ENCODE data around the gene CLCA2.

CLCA2 gene

DNA sequence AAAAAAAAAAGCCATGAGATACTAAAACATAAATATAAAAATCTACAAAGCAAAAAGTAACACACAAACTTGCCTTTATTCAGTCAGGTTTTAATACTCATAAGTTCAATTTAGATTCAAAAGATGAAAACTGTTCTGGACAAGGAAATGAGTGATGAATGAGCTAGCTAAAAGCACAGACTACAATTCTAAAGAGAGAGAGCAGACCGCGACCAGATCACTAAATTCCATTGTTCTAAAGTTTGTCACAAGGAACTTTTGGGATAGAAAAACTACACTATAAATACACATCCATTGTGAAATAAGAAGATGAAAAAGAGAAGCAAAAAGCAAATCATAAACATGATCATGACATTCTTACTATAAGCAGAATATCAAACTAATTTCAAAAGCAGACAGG is 29.6 kb upstream of the CLCA2 start:
- no peak overlapping the region for H3K4me3 ChIP-seq (ENCODE audit: severe bottlenecking)
- H3K27ac ChIP-seq (ENCODE audit: poor library complexity, severe bottlenecking): peak overlapping the region; percentile 60
- DNase-seq (ENCODE audit: low spot score): no peak

DNA sequence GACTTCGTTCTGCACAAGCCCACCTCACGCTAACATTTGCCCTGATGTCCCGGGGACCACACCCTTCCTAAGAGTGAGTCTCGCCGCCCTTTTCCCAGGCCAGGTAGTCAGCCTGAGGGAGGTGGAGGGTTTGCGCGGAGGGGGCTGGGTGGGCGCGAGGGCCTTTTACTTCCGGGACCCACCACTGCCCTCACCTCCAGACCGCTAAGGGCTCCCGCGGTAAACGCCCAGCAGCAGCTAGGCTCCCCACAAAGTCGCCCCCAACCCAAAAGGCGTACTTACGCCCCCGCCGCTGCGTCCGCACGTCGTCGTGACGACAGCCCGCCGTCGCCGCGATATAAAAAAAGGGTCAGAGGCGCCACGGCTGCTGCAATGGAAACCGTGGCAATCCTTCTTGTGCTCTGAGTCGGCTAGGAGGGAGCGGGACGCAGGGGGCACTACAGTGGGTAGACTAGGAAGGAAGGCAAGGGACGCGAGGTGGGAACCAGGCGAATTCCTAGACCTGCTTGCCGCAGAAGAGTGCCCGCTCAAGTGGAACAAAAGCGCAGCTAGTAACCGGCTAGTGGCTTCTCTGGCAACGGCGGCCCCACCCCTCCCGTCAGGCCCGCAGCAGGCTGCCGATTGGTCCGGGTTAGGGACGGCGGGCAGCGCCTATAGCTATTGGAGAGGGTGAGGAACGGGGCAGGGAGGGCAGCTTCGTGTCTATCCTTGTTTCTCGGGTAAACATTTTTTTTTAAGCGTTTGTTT is 28.0 kb upstream of the CLCA2 start, which contains the start of gene ODF2L:
Gene ODF2L (minus strand): TSS at position 573 of the 747 bp plus-strand sequence. CDS start 9,296 bp downstream, outside the sequence.
- peak within 1 kb of the TSS; percentile 85 for H3K4me3 ChIP-seq (ENCODE audit: severe bottlenecking)
- no peaks in the 10 kb centered on the region for H3K27me3 ChIP-seq (ENCODE audit: insufficient read depth, poor library complexity, severe bottlenecking)
- ATAC-seq (ENCODE audit: low read depth): peak; percentile 99
- DNase-seq (ENCODE audit: low spot score): peak; percentile 89
- H3K9me3 ChIP-seq (ENCODE audit: severe bottlenecking): no peaks in the 10 kb centered on the region
- H3K36me3 ChIP-seq (ENCODE audit: low read depth): no peaks in the 10 kb centered on the region
- TF ChIP-seq, protein P1, sequence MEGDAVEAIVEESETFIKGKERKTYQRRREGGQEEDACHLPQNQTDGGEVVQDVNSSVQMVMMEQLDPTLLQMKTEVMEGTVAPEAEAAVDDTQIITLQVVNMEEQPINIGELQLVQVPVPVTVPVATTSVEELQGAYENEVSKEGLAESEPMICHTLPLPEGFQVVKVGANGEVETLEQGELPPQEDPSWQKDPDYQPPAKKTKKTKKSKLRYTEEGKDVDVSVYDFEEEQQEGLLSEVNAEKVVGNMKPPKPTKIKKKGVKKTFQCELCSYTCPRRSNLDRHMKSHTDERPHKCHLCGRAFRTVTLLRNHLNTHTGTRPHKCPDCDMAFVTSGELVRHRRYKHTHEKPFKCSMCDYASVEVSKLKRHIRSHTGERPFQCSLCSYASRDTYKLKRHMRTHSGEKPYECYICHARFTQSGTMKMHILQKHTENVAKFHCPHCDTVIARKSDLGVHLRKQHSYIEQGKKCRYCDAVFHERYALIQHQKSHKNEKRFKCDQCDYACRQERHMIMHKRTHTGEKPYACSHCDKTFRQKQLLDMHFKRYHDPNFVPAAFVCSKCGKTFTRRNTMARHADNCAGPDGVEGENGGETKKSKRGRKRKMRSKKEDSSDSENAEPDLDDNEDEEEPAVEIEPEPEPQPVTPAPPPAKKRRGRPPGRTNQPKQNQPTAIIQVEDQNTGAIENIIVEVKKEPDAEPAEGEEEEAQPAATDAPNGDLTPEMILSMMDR (IDR thresholded peaks at IDR 0.05; ENCODE audit: poor library complexity, severe bottlenecking): no peak
- peak within 1 kb of the TSS; percentile 60 for H3K27ac ChIP-seq (ENCODE audit: poor library complexity, severe bottlenecking)
- peaks cover 12% of the 10 kb centered on the region for H3K4me1 ChIP-seq (ENCODE audit: insufficient read depth, poor library complexity, severe bottlenecking)

More for the DNA sequence above, 29.6 kb upstream of the CLCA2 start:
- peaks cover 12% of the 10 kb centered on the region for H3K4me1 ChIP-seq (ENCODE audit: insufficient read depth, poor library complexity, severe bottlenecking)
- no peaks in the 10 kb centered on the region for H3K36me3 ChIP-seq (ENCODE audit: low read depth)
- no peaks in the 10 kb centered on the region for H3K27me3 ChIP-seq (ENCODE audit: insufficient read depth, poor library complexity, severe bottlenecking)
- TF ChIP-seq, protein P1 (IDR thresholded peaks at IDR 0.05; ENCODE audit: poor library complexity, severe bottlenecking): no peak
- ATAC-seq (ENCODE audit: low read depth): no peak
- no peaks in the 10 kb centered on the region for H3K9me3 ChIP-seq (ENCODE audit: severe bottlenecking)

DNA sequence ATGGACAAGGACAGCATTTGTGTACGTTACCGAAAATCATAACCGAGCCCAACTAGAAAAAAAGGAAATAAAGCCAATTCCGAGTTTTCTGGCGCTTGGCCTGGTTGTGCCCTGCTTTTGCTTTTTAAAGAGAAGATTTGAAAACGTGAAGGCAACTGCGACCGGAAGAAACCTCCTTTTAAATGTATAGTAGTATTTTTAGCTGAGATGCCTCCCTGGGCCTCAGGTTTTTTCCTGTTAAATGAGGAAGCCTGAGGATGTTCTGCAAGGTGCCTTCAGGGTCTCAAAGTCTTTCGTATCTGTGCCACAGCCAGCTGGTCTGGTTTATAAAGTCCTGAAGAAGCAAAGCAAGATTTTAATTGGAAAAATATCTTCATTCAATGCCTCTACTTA is 27.5 kb upstream of the CLCA2 start:
- ATAC-seq (ENCODE audit: low read depth) (no peak), DNase-seq (ENCODE audit: low spot score) (no peak)
- peaks cover 12% of the 10 kb centered on the region for H3K4me1 ChIP-seq (ENCODE audit: insufficient read depth, poor library complexity, severe bottlenecking)
- H3K27me3 ChIP-seq (ENCODE audit: insufficient read depth, poor library complexity, severe bottlenecking): no peaks in the 10 kb centered on the region
- no peaks in the 10 kb centered on the region for H3K36me3 ChIP-seq (ENCODE audit: low read depth)
- no peaks in the 10 kb centered on the region for H3K9me3 ChIP-seq (ENCODE audit: severe bottlenecking)
- peak overlapping the region; percentile 85 for H3K4me3 ChIP-seq (ENCODE audit: severe bottlenecking)
- H3K27ac ChIP-seq (ENCODE audit: poor library complexity, severe bottlenecking): peak overlapping the region; percentile 60
- TF ChIP-seq, protein P1 (IDR thresholded peaks at IDR 0.05; ENCODE audit: poor library complexity, severe bottlenecking): no peak

DNA sequence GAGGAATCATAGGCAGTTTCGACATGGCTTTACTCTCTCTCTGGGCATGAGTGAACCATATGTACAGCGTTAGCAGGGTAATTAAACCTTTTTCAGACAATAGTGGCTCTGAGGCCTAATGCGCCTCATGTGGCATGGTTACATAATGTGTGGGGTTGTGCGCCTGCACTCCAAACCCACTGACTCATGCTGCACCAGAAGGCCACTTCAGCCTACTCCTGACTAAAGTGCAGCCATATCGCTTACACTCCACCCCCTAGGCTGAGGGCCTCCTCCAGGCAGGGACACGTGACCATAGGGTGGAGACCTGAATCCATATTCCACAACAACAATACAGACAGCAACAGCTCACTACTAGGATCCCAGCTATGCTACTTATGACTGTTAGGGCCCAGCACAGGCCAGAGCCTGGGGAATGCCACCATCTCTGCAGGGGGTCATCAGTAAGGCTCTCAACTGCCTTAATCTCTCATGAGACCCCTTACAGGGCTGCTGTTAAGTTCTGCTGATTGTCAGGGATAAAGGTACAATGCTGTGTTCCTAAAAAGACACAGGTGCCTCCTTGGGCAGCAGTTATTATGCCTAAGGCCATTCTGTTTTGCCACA is 14.5 kb upstream of the CLCA2 start:
- Histone ChIP-seq H3K4me3 (ENCODE audit: severe bottlenecking) (no peak overlapping the region), H3K27ac (ENCODE audit: poor library complexity, severe bottlenecking) (no peak overlapping the region), H3K4me1 (ENCODE audit: insufficient read depth, poor library complexity, severe bottlenecking) (no peaks in the 10 kb centered on the region), H3K9me3 (ENCODE audit: severe bottlenecking) (no peaks in the 10 kb centered on the region), H3K27me3 (ENCODE audit: insufficient read depth, poor library complexity, severe bottlenecking) (no peaks in the 10 kb centered on the region), H3K36me3 (ENCODE audit: low read depth) (no peaks in the 10 kb centered on the region)
- ATAC-seq (ENCODE audit: low read depth) (no peak), DNase-seq (ENCODE audit: low spot score) (no peak)
- TF ChIP-seq, protein P1 (IDR thresholded peaks at IDR 0.05; ENCODE audit: poor library complexity, severe bottlenecking): no peak

DNA sequence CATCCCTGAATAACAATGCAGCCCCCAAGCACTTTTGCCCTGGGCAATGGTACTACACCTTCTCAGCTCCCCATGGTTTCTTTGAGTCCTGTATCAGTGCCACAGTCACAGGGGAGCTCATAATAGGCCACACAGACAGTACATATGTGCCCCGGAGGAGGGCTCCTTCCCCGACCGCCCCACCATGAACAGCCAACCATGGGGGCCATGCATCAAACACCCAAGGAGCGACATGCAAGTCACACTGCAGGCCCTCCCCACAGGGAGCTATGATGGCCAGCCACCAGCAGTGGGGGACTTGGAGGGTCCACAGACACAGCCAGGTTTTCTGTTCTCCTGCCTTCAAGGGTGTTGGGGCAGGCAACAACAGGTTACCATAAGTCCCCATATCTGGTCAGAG is 13.1 kb upstream of the CLCA2 start:
- Histone ChIP-seq H3K27me3 (ENCODE audit: insufficient read depth, poor library complexity, severe bottlenecking) (no peaks in the 10 kb centered on the region), H3K27ac (ENCODE audit: poor library complexity, severe bottlenecking) (no peak overlapping the region), H3K4me1 (ENCODE audit: insufficient read depth, poor library complexity, severe bottlenecking) (no peaks in the 10 kb centered on the region), H3K36me3 (ENCODE audit: low read depth) (no peaks in the 10 kb centered on the region), H3K9me3 (ENCODE audit: severe bottlenecking) (no peaks in the 10 kb centered on the region), H3K4me3 (ENCODE audit: severe bottlenecking) (no peak overlapping the region)
- DNase-seq (ENCODE audit: low spot score) (no peak), ATAC-seq (ENCODE audit: low read depth) (no peak)
- TF ChIP-seq, protein P1 (IDR thresholded peaks at IDR 0.05; ENCODE audit: poor library complexity, severe bottlenecking): no peak

Measured in RWPE2 (cell line).